Mucosa of rectum (tissue), 2 donors: Measurements from ENCODE around the gene PPP3CA.
"Not testable (repeated sequence)": the region's sequence is repeated elsewhere in the genome, so short reads cannot be mapped to it uniquely, and the experiment has no call there.

Source experiments
- H3K27ac ChIP-seq, 2 donors: one replicate each; pipeline ENCODE4 v1.7.0; 2013; ENCODE audit warnings: inconsistent platforms in 2 of 2, low read depth in 2 of 2, low read length in 2 of 2
- H3K27me3 ChIP-seq, 2 donors: one replicate each; pipeline ENCODE4 v1.7.0; 2013; ENCODE audit warnings: low read length in 2 of 2; ENCODE audit not compliant: control insufficient read depth in 2 of 2, insufficient read depth in 2 of 2
- H3K36me3 ChIP-seq, 2 donors: one replicate each; pipeline ENCODE4 v1.7.0; 2013; ENCODE audit warnings: low read length in 2 of 2; ENCODE audit not compliant: control insufficient read depth in 2 of 2, insufficient read depth in 2 of 2
- H3K4me1 ChIP-seq, 2 donors: one replicate each; pipeline ENCODE4 v1.7.0; 2013; ENCODE audit warnings: low read length in 2 of 2, mild to moderate bottlenecking in 1 of 2; ENCODE audit not compliant: control insufficient read depth in 2 of 2, insufficient read depth in 2 of 2
- H3K4me3 ChIP-seq, 2 donors: one replicate each; pipeline ENCODE4 v1.7.0; 2013; ENCODE audit warnings: low read length in 2 of 2
- H3K9ac ChIP-seq, 2 donors: one replicate each; pipeline ENCODE4 v1.7.0; 2013; ENCODE audit warnings: low read length in 2 of 2, low read depth in 1 of 2, mild to moderate bottlenecking in 1 of 2
- H3K9me3 ChIP-seq, 2 donors: one replicate each; pipeline ENCODE4 v1.7.0; 2013; ENCODE audit warnings: low read length in 2 of 2; ENCODE audit not compliant: control insufficient read depth in 2 of 2
- donor health status: healthy.
- donor health status: Normal muscosa, but diverticular disease.

The PPP3CA gene

DNA sequence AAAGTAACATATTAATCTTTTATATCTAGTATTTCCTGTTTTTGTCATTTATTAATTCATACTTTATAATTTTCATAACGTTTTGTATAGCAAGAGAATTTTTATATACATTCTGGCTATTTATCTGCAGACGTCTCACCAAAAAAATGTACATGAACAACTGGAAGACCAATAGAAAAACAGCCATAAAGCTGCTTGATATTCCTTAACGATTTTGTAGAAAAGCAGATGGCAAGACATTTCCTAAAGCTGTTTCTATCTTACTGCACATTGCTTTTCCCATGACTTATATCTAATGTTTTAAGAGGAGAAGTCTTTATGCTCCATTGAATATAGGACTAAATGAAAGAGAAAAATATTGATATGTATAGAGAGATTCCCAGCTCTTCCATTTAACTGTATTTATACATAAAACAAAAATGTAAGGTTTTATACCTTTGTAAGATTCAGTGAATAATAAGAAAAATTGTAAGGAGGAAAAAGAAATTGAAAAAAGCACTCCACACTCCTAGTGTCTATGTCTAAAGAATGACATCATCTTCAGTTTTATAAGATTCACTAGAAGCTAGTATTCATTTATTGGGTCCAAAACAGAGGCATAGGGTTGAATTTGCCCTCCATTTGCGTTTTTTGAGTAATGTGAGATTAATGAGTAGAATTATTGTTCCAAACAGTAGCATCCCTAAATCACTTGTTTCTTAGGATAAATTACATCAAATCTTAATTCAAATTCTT is 248.5 kb downstream of the PPP3CA start:
- Histone ChIP-seq H3K27ac (no peak overlapping the region), H3K4me1 (peaks cover 7 to 14% of the 10 kb centered on the region in 2 donors), H3K4me3 (no peak overlapping the region), H3K9me3 (no peaks in the 10 kb centered on the region), H3K27me3 (no peaks in the 10 kb centered on the region), H3K36me3 (no peaks in the 10 kb centered on the region), H3K9ac (no peak overlapping the region)

- H3K4me1 ChIP-seq, H3K36me3 ChIP-seq, H3K9ac ChIP-seq, H3K27me3 ChIP-seq, H3K9me3 ChIP-seq, H3K27ac ChIP-seq, H3K4me3 ChIP-seq: not testable (repeated sequence)
These were observed 254.7 kb downstream of the PPP3CA start for GRCh38 chr4:101092609-101093008.

DNA sequence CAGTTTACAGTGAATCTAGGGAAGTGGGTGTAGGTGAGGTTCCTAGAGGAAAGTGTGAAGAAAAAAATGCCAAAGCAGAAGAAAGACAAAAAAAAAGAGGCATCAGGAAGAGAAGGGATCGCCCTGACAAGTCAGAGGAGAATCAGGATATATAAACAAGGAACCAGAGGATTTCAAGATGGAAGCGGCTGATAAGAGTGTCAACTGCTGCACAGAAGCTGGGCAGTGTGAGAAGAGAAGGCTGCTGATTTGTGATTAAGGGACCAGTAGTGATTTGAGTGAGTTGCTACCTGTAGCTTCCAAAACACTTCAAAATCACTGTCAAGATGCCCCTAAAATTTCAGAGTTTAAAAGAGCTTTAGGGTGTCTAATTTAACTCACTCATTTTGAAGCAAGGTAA is 258.2 kb downstream of the PPP3CA start:
- no peak overlapping the region for H3K9ac ChIP-seq
- H3K4me1 ChIP-seq, result no peaks in the 10 kb centered on the region
- H3K9me3 ChIP-seq, result no peaks in the 10 kb centered on the region
- H3K27ac ChIP-seq, result no peak overlapping the region
- H3K4me3 ChIP-seq, result no peak overlapping the region
- no peaks in the 10 kb centered on the region for H3K27me3 ChIP-seq
- peaks cover 0 to 3% of the 10 kb centered on the region in 2 donors for H3K36me3 ChIP-seq

GRCh38 chr4:101086801-101087586 is 260.3 kb downstream of the PPP3CA start:
- Histone ChIP-seq H3K9ac (no peak overlapping the region), H3K27me3 (no peaks in the 10 kb centered on the region), H3K9me3 (no peaks in the 10 kb centered on the region), H3K4me1 (no peaks in the 10 kb centered on the region), H3K27ac (no peak overlapping the region), H3K36me3 (peaks cover 0 to 3% of the 10 kb centered on the region in 2 donors), H3K4me3 (no peak overlapping the region)

DNA sequence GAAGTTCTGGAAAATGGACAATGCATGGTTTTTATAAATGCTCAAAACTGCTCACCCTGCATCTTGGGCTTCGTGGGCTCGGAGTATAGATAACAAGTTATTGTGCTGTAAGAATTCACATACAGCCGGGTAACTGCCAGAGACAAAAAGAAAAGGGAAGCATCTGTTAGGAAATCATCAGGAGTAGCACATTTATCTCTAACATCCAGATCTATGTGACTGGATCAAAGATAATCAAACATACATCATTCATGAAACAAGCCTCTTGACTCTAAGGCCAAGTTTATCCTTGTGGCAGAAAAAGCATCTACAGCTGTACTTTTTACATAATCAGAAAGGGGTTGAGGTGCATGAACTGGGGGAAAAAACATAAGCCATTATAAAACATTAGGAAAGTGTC is 264.2 kb downstream of the PPP3CA start:
- Histone ChIP-seq H3K9me3 (no peaks in the 10 kb centered on the region), H3K27ac (no peak overlapping the region), H3K27me3 (no peaks in the 10 kb centered on the region), H3K36me3 (peaks cover 0 to 6% of the 10 kb centered on the region in 2 donors), H3K4me3 (no peak overlapping the region), H3K9ac (no peak overlapping the region), H3K4me1 (no peaks in the 10 kb centered on the region)

DNA sequence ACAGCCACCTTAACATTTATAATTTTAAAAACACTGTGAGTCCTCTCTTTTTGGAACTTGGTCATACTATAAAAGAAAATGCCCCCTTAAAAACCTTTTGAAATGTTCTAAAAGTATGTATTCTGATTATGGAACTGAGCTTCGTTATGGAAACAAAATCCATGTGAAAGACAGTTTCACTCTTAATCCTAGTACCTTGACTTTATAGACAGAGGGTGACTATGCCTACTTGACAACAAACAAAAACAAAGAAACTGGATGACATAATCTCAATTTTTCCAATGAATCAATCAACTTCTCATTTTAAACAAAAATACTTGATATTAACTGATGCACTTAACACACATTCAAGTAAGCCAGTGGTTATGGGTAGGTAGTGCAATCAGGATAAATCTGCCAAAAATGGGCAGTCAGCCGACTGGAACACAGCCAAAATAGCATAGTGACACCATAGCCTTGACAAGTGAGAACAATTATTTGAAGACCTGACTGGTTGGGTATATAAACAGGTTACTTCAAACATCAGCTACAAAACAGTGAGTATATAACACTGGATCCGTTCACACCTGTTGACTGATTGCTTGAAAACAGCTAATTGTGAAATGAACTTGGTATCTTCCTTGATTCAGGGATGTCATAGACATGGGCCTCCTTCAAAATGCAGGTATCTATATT is 265.5 kb downstream of the PPP3CA start:
- H3K36me3 ChIP-seq, result peaks cover 0 to 6% of the 10 kb centered on the region in 2 donors
- H3K27ac ChIP-seq, result no peak overlapping the region
- no peak overlapping the region for H3K9ac ChIP-seq
- H3K4me1 ChIP-seq, result no peaks in the 10 kb centered on the region
- no peak overlapping the region for H3K4me3 ChIP-seq
- no peaks in the 10 kb centered on the region for H3K27me3 ChIP-seq
- H3K9me3 ChIP-seq, result no peaks in the 10 kb centered on the region

DNA sequence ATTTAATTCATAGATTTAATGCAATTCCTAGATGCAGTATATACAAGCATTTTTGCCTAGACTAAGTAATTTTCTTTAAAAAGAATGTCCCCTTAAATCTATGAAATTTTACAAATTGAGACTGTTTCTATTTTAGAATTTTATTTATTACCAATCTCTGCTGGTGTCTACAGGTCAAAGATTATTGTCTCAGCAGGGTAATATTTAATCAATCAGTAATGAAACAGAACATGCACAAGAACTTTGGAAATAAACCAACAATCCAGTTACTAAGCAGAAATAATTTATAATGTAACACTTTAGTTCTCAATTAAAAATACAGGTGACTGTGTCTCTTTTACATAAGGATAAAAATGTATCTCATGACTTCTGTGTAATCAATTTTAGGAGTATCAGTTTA is 266.2 kb downstream of the PPP3CA start:
- H3K27me3 ChIP-seq, result no peaks in the 10 kb centered on the region
- peaks cover 0 to 6% of the 10 kb centered on the region in 2 donors for H3K36me3 ChIP-seq
- H3K27ac ChIP-seq, result no peak overlapping the region
- no peak overlapping the region for H3K9ac ChIP-seq
- H3K4me1 ChIP-seq, result no peaks in the 10 kb centered on the region
- no peak overlapping the region for H3K4me3 ChIP-seq
- H3K9me3 ChIP-seq, result no peaks in the 10 kb centered on the region

DNA sequence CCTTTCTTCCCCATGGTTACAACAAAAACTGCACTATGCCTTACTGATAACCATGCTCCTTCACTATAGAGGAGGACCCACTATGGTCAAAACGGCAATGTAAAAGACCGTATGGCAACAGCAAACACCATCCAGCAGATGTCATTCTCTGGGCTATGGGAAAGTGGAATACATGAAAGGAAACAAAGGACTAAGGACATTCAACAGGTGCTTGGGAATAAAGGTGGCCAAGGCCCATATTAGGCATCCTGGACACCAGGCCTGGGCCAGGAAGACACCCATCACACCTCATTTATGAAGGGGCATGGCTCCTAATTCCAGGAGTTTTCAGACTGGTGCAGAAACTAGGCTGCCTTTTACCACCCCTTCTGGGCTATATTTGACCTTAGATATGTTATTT is 268.4 kb downstream of the PPP3CA start:
- Histone ChIP-seq H3K4me3 (no peak overlapping the region), H3K27ac (no peak overlapping the region), H3K36me3 (peaks cover 3 to 4% of the 10 kb centered on the region in 2 donors), H3K9me3 (no peaks in the 10 kb centered on the region), H3K27me3 (no peaks in the 10 kb centered on the region), H3K4me1 (no peaks in the 10 kb centered on the region), H3K9ac (no peak overlapping the region)

GRCh38 chr4:101076032-101076431 is 271.3 kb downstream of the PPP3CA start:
- H3K9ac ChIP-seq, result no peak overlapping the region
- H3K4me1 ChIP-seq, result no peaks in the 10 kb centered on the region
- H3K36me3 ChIP-seq, result peaks cover 3 to 5% of the 10 kb centered on the region in 2 donors
- no peaks in the 10 kb centered on the region for H3K27me3 ChIP-seq
- H3K9me3 ChIP-seq, result no peaks in the 10 kb centered on the region
- H3K4me3 ChIP-seq, result no peak overlapping the region
- H3K27ac ChIP-seq, result no peak overlapping the region

DNA sequence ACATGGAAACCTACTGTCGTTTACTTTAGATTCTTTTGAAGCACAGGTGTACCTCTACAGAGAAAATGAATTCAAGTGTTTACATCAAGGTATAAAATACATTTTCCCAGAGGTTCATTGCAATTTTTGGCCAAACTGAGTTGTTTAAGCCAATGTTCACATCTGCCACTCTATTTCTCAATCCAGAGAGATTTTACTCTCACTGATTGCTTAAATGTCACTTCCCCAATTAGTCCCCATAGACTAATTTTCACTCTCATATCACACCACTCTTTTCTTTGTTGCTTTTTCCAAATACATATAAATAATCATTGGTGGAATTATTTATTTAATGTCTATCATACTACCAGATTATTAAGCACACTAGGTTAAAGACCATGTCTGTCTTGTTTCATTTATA is 271.8 kb downstream of the PPP3CA start:
- Histone ChIP-seq H3K27me3 (no peaks in the 10 kb centered on the region), H3K27ac (no peak overlapping the region), H3K9ac (no peak overlapping the region)

More for the DNA sequence above, 271.8 kb downstream of the PPP3CA start:
- Histone ChIP-seq H3K4me1 (no peaks in the 10 kb centered on the region), H3K9me3 (no peaks in the 10 kb centered on the region), H3K36me3 (peaks cover 3 to 5% of the 10 kb centered on the region in 2 donors), H3K4me3 (no peak overlapping the region)
